Measurements from ENCODE around the gene DGKH.
A peak's percentile ranks its signal among the peaks of the same experiment; 100 is the strongest.

DNA sequence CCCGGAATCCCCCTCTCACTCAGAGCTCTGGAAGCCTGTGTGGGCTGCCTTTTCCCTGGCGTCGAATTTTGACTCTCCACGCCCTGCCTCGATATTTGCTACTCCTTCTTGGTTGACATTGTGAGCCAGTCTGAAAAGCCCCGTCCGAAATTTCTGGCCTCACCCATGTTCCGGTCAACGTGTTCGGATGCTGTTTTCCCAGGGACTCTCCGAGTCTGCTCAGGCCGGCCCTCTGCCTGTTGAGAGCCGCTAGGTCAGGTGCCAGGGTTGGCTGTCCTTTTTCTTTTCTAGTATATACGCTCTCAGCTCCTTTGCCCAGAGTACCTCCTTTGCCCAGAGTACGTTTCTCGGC is 6.8 kb upstream of the DGKH start:
- TF ChIP-seq CTCF (conservative IDR thresholded peaks at IDR 0.05; ENCODE audit: low read length) = peak; percentile 59
- no peak for TF ChIP-seq EZH2phosphoT487 (IDR thresholded peaks at IDR 0.05; ENCODE audit: borderline replicate concordance)
